ENCODE data around the gene PAK5.

Gene PAK5

GRCh38 chr20:9592419-9592818 lies 246.5 kb downstream of the PAK5 start:
- no peaks in the 10 kb centered on the region for H3K36me3 ChIP-seq (ENCODE audit: control insufficient read depth, insufficient read depth, low read length)
- H3K4me2 ChIP-seq (ENCODE audit: low read length), result no peak overlapping the region
- H3K27me3 ChIP-seq (ENCODE audit: control insufficient read depth, insufficient read depth, low read length), result no peaks in the 10 kb centered on the region
- TF ChIP-seq, protein P1, sequence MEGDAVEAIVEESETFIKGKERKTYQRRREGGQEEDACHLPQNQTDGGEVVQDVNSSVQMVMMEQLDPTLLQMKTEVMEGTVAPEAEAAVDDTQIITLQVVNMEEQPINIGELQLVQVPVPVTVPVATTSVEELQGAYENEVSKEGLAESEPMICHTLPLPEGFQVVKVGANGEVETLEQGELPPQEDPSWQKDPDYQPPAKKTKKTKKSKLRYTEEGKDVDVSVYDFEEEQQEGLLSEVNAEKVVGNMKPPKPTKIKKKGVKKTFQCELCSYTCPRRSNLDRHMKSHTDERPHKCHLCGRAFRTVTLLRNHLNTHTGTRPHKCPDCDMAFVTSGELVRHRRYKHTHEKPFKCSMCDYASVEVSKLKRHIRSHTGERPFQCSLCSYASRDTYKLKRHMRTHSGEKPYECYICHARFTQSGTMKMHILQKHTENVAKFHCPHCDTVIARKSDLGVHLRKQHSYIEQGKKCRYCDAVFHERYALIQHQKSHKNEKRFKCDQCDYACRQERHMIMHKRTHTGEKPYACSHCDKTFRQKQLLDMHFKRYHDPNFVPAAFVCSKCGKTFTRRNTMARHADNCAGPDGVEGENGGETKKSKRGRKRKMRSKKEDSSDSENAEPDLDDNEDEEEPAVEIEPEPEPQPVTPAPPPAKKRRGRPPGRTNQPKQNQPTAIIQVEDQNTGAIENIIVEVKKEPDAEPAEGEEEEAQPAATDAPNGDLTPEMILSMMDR (IDR thresholded peaks at IDR 0.05), result no peak
- no peaks in the 10 kb centered on the region for H3K79me2 ChIP-seq
- no peak overlapping the region for H3K27ac ChIP-seq
- H3K4me3 ChIP-seq (ENCODE audit: low read depth, low read length), result no peak overlapping the region
- no peak overlapping the region for H2AFZ ChIP-seq
- no peak overlapping the region for H3K9ac ChIP-seq
- no peaks in the 10 kb centered on the region for H3K4me1 ChIP-seq
- no peaks in the 10 kb centered on the region for H3K9me3 ChIP-seq (ENCODE audit: control insufficient read depth, low read length)

GRCh38 chr20:9591080-9591479 lies 247.8 kb downstream of the PAK5 start:
- Histone ChIP-seq H3K4me3 (ENCODE audit: low read depth, low read length) (no peak overlapping the region), H3K9me3 (ENCODE audit: control insufficient read depth, low read length) (no peaks in the 10 kb centered on the region), H3K4me1 (no peaks in the 10 kb centered on the region), H2AFZ (no peak overlapping the region), H3K9ac (no peak overlapping the region), H3K4me2 (ENCODE audit: low read length) (no peak overlapping the region), H3K27me3 (ENCODE audit: control insufficient read depth, insufficient read depth, low read length) (no peaks in the 10 kb centered on the region), H3K27ac (no peak overlapping the region), H3K79me2 (no peaks in the 10 kb centered on the region), H3K36me3 (ENCODE audit: control insufficient read depth, insufficient read depth, low read length) (no peaks in the 10 kb centered on the region)
- TF ChIP-seq, protein P1 (IDR thresholded peaks at IDR 0.05), result no peak

- H3K4me1 ChIP-seq, result no peaks in the 10 kb centered on the region
- H3K36me3 ChIP-seq (ENCODE audit: control insufficient read depth, insufficient read depth, low read length), result no peaks in the 10 kb centered on the region
- TF ChIP-seq, protein P1 (IDR thresholded peaks at IDR 0.05), result no peak
- H3K79me2 ChIP-seq, result no peaks in the 10 kb centered on the region
- no peaks in the 10 kb centered on the region for H3K27me3 ChIP-seq (ENCODE audit: control insufficient read depth, insufficient read depth, low read length)
- no peaks in the 10 kb centered on the region for H3K9me3 ChIP-seq (ENCODE audit: control insufficient read depth, low read length)
- H3K27ac ChIP-seq, result no peak overlapping the region
- no peak overlapping the region for H3K4me3 ChIP-seq (ENCODE audit: low read depth, low read length)
- H3K9ac ChIP-seq, result no peak overlapping the region
- no peak overlapping the region for H2AFZ ChIP-seq
- no peak overlapping the region for H3K4me2 ChIP-seq (ENCODE audit: low read length)
Measured at GRCh38 chr20:9590189-9590588, 248.7 kb downstream of the PAK5 start.

DNA sequence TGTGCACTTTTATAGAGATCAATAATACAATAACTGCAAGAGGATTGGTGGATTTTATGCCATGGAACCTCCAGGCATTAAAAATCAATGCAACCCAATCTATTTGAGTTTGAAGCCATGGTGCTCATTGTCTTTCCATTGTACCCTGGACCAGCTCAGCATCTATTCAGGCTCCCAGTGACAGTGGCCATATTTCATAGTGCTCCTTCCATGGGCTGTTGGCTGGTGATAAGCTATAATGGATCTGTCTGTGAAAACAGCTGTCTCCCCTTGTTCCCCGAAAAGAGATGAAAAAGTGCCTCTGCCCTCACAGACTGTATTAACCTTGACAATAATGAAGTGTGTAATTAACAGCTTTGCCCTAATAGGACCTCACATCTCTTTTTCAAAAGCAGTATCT lies 250.2 kb downstream of the PAK5 start:
- Histone ChIP-seq H3K9ac (no peak overlapping the region), H3K9me3 (ENCODE audit: control insufficient read depth, low read length) (no peaks in the 10 kb centered on the region), H3K36me3 (ENCODE audit: control insufficient read depth, insufficient read depth, low read length) (no peaks in the 10 kb centered on the region), H3K27ac (no peak overlapping the region), H3K4me1 (no peaks in the 10 kb centered on the region), H3K4me3 (ENCODE audit: low read depth, low read length) (no peak overlapping the region), H3K27me3 (ENCODE audit: control insufficient read depth, insufficient read depth, low read length) (no peaks in the 10 kb centered on the region), H3K79me2 (no peaks in the 10 kb centered on the region), H3K4me2 (ENCODE audit: low read length) (no peak overlapping the region), H2AFZ (no peak overlapping the region)
- TF ChIP-seq, protein P1 (IDR thresholded peaks at IDR 0.05), result no peak

- no peaks in the 10 kb centered on the region for H3K79me2 ChIP-seq
- H3K27me3 ChIP-seq (ENCODE audit: control insufficient read depth, insufficient read depth, low read length), result no peaks in the 10 kb centered on the region
- H3K4me3 ChIP-seq (ENCODE audit: low read depth, low read length), result no peak overlapping the region
- H3K9me3 ChIP-seq (ENCODE audit: control insufficient read depth, low read length), result no peaks in the 10 kb centered on the region
- no peak overlapping the region for H3K9ac ChIP-seq
- H3K27ac ChIP-seq, result no peak overlapping the region
- H2AFZ ChIP-seq, result no peak overlapping the region
- no peaks in the 10 kb centered on the region for H3K4me1 ChIP-seq
- H3K4me2 ChIP-seq (ENCODE audit: low read length), result no peak overlapping the region
- H3K36me3 ChIP-seq (ENCODE audit: control insufficient read depth, insufficient read depth, low read length), result no peaks in the 10 kb centered on the region
- TF ChIP-seq, protein P1 (IDR thresholded peaks at IDR 0.05), result no peak
Measured at GRCh38 chr20:9583151-9583550, 255.7 kb downstream of the PAK5 start.
